Measurements from ENCODE around the gene CCDC158.

Gene CCDC158

GRCh38 chr4:76265631-76266218 lies 155.2 kb downstream of the CCDC158 start:
- H3K9me3 ChIP-seq (ENCODE audit: control insufficient read depth, insufficient read depth, low read length), result no peaks in the 10 kb centered on the region
- no peaks in the 10 kb centered on the region; the same call in 1 of the 2 replicates for H3K36me3 ChIP-seq (ENCODE audit: insufficient read depth, low read length)
- no peaks in the 10 kb centered on the region; the same call in 1 of the 2 replicates for H3K4me1 ChIP-seq (ENCODE audit: insufficient read depth, low read length)
- H3K9ac ChIP-seq (ENCODE audit: low read depth, low read length), result no peak overlapping the region

All from ES-I3 (cell line).